KOPT-K1 (cell line): ENCODE data around the gene CCN6.
"Not testable (repeated sequence)": the region's sequence is repeated elsewhere in the genome, so short reads cannot be mapped to it uniquely, and the experiment has no call there.

Experiments used
- H3K27ac ChIP-seq: fragments of 200-600 bp; sonication (generic); 2 replicates; pipeline ENCODE4 v1.5.1; 2016; ENCODE audit warnings: antibody characterized with exemption, mild to moderate bottlenecking, low read depth, low read length; ENCODE audit not compliant: poor library complexity, severe bottlenecking
- H3K36me3 ChIP-seq: fragments of 200-600 bp; sonication (generic); 2 replicates; pipeline ENCODE4 v1.5.1; 2017; ENCODE audit warnings: antibody characterized with exemption, mild to moderate bottlenecking, low read length, moderate library complexity; ENCODE audit not compliant: insufficient read depth
- H3K9me3 ChIP-seq: fragments of 200-600 bp; sonication (generic); 2 replicates; pipeline ENCODE4 v1.5.1; 2017; ENCODE audit warnings: antibody characterized with exemption, low read length, mild to moderate bottlenecking; ENCODE audit not compliant: insufficient read depth, poor library complexity, severe bottlenecking

The CCN6 gene

GRCh38 chr6:112038268-112038667, 15.6 kb upstream of the CCN6 start:
- Histone ChIP-seq H3K36me3 (no peaks in the 10 kb centered on the region), H3K27ac (no peak overlapping the region), H3K9me3 (no peaks in the 10 kb centered on the region)

DNA sequence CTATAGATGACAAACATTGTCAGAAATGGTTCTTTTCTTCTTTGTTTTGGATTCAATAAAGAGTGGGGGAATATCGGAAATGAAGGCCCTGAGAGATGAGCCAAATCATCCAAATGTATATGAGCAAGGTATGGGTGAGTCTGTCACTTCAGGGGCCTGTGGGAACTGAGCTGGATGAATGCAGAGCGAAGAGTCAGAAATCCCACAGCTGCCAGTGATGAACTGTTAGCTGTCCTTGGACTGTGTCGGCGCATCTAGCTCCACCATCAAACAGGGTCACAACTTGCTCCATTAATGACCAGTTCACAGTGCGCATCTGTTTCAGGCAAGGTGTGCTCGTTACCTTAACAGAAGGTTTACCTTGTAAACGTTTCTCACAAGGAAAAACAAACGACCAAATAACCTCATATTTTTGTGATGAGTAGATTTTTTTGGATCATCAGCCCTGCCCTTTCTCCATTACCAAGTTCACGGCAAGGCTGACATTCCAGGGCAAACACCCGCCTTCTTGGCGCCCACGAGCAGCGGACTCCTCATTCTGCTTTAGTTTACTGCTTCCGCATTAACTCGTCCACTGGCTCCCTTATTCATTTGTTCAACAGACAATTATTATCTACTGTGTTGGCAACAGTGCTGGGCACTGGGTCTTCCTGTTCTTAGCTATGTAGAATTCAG, 15.0 kb upstream of the CCN6 start:
- no peak overlapping the region for H3K27ac ChIP-seq
- H3K9me3 ChIP-seq, result no peaks in the 10 kb centered on the region
- H3K36me3 ChIP-seq, result no peaks in the 10 kb centered on the region

- no peaks in the 10 kb centered on the region for H3K36me3 ChIP-seq
- H3K9me3 ChIP-seq, result no peaks in the 10 kb centered on the region
Measured at GRCh38 chr6:112039431-112039770, 14.5 kb upstream of the CCN6 start.

GRCh38 chr6:112040956-112041355, 12.9 kb upstream of the CCN6 start:
- H3K36me3 ChIP-seq, result no peaks in the 10 kb centered on the region
- no peaks in the 10 kb centered on the region for H3K9me3 ChIP-seq
- H3K27ac ChIP-seq, result no peak overlapping the region

More at GRCh38 chr6:112039431-112039770, 14.5 kb upstream of the CCN6 start:
- H3K27ac ChIP-seq, result no peak overlapping the region

DNA sequence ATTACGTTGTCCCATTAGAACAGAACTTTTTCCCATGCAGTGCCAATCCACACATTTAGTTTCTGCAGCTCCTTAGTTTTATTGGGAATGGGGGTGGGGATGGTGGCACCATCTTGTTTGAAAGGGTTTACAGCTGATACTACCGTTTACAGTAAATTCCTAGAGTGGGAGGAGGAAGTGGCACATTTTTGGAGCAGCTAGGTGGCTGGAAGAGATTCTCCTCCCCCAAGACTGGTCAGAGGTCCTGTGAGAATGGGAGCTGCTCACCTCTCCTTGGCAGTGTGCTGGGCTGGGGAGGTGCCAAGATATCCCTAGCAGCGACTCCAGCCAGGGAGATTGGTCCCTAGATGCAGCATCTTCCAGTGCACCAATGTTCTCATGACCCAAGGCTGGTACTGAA, 12.4 kb upstream of the CCN6 start:
- Histone ChIP-seq H3K36me3 (no peaks in the 10 kb centered on the region), H3K9me3 (no peaks in the 10 kb centered on the region), H3K27ac (no peak overlapping the region)

GRCh38 chr6:112043032-112044007, 10.6 kb upstream of the CCN6 start:
- H3K36me3 ChIP-seq, result no peaks in the 10 kb centered on the region
- H3K27ac ChIP-seq, result peak overlapping the region; percentile 63
- no peaks in the 10 kb centered on the region for H3K9me3 ChIP-seq

- no peaks in the 10 kb centered on the region for H3K36me3 ChIP-seq
- no peak overlapping the region for H3K27ac ChIP-seq
- no peaks in the 10 kb centered on the region for H3K9me3 ChIP-seq
Measured at GRCh38 chr6:112044196-112044595, 9.7 kb upstream of the CCN6 start.

DNA sequence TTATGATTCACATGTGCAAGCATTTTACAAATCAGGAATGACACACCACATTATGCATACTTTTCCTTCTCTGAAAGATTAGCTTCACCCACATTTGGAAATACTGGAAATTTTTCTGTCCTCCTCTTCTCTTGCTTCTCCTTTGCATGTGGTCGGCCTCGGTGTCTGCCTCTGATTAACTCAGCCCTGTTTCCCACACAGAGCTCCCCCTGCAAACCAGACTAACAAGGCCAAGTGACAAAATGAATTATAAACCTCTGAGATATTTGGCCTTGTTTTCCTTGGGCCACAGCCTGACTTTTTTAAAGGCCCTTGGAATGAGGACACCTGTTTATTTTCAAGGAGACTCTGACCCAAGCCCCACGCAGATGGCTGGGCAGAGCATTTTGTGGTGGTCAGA, 9.0 kb upstream of the CCN6 start:
- Histone ChIP-seq H3K36me3 (no peaks in the 10 kb centered on the region), H3K27ac (no peak overlapping the region), H3K9me3 (no peaks in the 10 kb centered on the region)

GRCh38 chr6:112047523-112047922, 6.4 kb upstream of the CCN6 start:
- H3K36me3 ChIP-seq, H3K27ac ChIP-seq, H3K9me3 ChIP-seq: not testable (repeated sequence)

DNA sequence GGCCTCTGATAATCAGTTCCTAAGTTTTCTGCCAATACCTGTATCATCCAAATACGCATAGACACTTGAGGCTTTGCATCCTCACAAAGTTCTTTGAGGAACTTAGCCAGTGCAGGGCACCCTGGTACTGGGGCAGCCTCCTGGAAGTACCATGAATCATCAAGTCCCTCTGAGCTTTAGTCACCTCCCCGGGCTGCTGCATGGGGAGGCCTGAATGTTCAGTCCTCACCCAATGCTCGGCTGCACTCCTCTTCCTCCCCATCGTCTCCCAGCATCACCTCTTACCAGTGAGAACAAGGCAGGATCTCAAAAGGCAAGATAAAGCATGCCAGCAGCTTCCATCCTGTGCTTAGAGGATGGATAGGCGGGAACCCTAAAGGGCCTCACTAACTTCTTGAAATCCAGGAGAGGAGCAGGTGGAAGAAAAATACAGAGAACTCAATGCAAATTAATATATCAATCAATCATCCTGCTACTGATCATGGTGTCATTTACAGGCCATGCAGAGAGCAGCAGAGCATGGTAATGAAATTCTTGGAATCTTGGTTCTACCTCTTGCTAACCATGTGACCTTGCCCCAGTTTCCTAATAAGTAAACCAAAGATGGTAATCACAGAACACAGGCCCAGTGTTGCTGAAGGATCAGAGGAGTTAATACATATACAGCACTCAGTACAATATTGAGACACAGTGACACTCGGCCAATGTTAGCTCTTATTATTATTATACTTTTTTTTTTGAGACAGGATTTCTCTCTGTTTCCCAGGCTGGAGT, 4.7 kb upstream of the CCN6 start:
- no peak overlapping the region for H3K27ac ChIP-seq
- no peaks in the 10 kb centered on the region for H3K9me3 ChIP-seq
- H3K36me3 ChIP-seq, result no peaks in the 10 kb centered on the region

DNA sequence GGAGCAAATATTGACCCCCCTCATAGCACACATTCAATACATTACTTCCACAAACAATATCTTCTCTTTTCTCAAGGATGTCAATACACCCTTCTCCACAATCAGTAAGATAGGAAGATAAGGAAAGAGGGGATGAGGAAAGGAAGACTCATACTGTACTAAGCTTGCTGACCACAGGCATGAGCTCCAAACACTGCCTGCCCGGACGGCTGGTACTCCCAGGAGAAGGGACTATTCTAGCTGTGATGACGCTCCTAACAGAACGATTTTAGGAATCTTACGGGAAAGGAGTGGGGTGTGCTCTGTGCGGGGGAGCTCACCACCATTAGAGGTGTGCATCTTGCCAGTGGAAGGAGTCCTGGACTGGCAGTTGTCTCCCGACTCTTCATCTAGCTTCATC, 3.9 kb upstream of the CCN6 start:
- Histone ChIP-seq H3K9me3 (no peaks in the 10 kb centered on the region), H3K36me3 (no peaks in the 10 kb centered on the region), H3K27ac (no peak overlapping the region)

DNA sequence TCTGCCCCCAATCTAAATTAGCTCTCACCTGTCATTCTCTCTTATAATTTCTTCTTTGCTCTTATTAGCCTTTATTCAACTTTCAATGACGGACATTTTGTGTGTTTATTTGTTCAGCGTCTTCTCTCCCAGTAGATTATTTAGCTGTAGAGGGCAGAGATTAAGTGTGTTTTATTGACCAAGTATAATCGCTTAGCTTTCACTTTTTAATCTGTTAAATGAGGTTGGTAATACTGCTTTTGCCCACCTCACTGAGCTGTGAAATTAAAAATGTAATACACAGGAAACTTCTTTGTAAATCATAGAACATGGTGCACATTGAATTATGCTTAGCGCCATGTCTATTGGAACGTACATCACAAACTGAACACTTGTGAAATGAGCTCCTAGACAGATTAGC, 3.5 kb upstream of the CCN6 start:
- Histone ChIP-seq H3K9me3 (no peaks in the 10 kb centered on the region), H3K36me3 (no peaks in the 10 kb centered on the region), H3K27ac (no peak overlapping the region)

GRCh38 chr6:112051251-112051740, 2.6 kb upstream of the CCN6 start:
- not testable (repeated sequence) for H3K9me3 ChIP-seq, H3K27ac ChIP-seq, H3K36me3 ChIP-seq

DNA sequence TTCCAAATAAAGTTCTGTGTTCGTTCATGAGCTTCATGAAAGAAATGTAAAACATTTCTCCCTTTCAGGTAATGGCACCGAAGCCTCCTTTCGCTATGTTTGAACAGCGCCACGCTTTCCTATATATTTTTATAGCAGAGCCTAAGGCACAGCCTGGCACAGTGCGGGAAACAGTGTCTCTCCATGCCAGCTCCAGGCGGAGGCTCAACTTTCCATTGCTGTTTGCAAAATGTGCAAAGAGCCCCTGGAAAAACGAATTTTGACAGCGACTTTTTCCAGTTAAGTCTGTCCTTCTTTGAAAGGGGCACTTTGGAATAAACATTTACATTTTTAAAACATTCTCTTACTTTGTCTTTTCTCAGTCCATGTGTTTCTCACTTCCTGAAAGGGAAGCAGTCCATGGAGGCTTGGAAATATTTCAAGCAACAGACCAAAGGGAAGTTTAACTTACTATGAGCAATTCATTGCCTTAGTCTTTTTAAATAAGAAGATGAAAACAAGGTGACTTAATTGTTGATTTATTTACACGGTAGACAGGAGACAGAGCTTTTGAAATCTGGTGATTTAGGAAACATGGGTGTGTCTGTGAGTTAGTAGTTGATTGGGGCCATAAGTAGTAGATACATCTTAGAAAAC, 769 bp downstream of the CCN6 start:
- Histone ChIP-seq H3K36me3 (no peaks in the 10 kb centered on the region), H3K27ac (no peak overlapping the region), H3K9me3 (no peaks in the 10 kb centered on the region)
